NT2/D1 (cell line): Measurements from ENCODE around the gene ALDH2.

ENCODE experiments used
- SUZ12 ChIP-seq: IDR thresholded peaks from 2 replicates; pipeline ENCODE4 v1.6.1; 2011; ENCODE audit not compliant: insufficient read length, insufficient read depth; ENCODE audit errors: extremely low read depth
- YY1 ChIP-seq: IDR thresholded peaks from 2 replicates; pipeline ENCODE4 v1.6.1; 2011; ENCODE audit not compliant: insufficient read length, insufficient read depth
- ZNF274 ChIP-seq: IDR thresholded peaks from 2 replicates; pipeline ENCODE4 v1.6.1; 2011; ENCODE audit warnings: mild to moderate bottlenecking, low read depth, low read length

- TF ChIP-seq YY1 (no peak), SUZ12 (no peak), ZNF274 (no peak)
Observed at GRCh38 chr12:111761099-111761498, 5.6 kb upstream of the ALDH2 start.
